Tibial artery (tissue), 4 donors: ENCODE results near the gene LAD1.

Experiments used
- DNase-seq, 2 donors: peaks; one replicate each; pipeline ENCODE4 v3.0.0-alpha.2; 2019
- H3K27ac ChIP-seq, 2 donors: fragments of 200-600 bp; sonication (generic) in 1 of 2; 1 replicate in 1 of 2; 2 replicates in 1 of 2; pipeline ENCODE4 v1.5.1; 2018 to 2019; ENCODE audit warnings: mild to moderate bottlenecking in 1 of 2
- H3K27me3 ChIP-seq, 2 donors: fragments of 200-600 bp; sonication (generic) in 1 of 2; one replicate each; pipeline versions ENCODE4 v1.5.1 to v1.6.0; 2016 to 2019
- H3K36me3 ChIP-seq, 3 donors: fragments of 200-600 bp; sonication (generic) in 2 of 3; one replicate each; pipeline ENCODE4 v1.5.1; 2016 to 2019; ENCODE audit warnings: mild to moderate bottlenecking in 2 of 3
- H3K4me1 ChIP-seq, 4 donors: fragments of 200-600 bp; sonication (generic) in 2 of 4; 1 replicate in 3 of 4; 2 replicates in 1 of 4; pipeline ENCODE4 v1.5.1; 2016 to 2019
- H3K4me3 ChIP-seq, 2 donors: fragments of 200-600 bp; sonication (generic) in 1 of 2; 1 replicate in 1 of 2; 2 replicates in 1 of 2; pipeline ENCODE4 v1.5.1; 2018 to 2019; ENCODE audit warnings: mild to moderate bottlenecking in 2 of 2
- H3K9me3 ChIP-seq, 3 donors: fragments of 200-600 bp; sonication (generic) in 1 of 3; one replicate each; pipeline ENCODE4 v1.5.1; 2016 to 2019
- intact Hi-C: fragments of 100-400 bp; cut with DNase I; formaldehyde crosslinking; loops from one replicate; pipeline ENCODE4 v1.15.0; 2023; ENCODE audit warnings: low total_unique reads
- TF ChIP-seq, protein P1 (sequence below), 2 experiments: fragments of 200-600 bp in 1 of 2; fragments of 450-650 bp in 1 of 2; IDR thresholded peaks; one replicate each; pipeline ENCODE4 v1.5.1; 2017 to 2019; ENCODE audit warnings: antibody characterized with exemption in 2 of 2, mild to moderate bottlenecking in 1 of 2, moderate library complexity in 1 of 2

LAD1 gene

DNA sequence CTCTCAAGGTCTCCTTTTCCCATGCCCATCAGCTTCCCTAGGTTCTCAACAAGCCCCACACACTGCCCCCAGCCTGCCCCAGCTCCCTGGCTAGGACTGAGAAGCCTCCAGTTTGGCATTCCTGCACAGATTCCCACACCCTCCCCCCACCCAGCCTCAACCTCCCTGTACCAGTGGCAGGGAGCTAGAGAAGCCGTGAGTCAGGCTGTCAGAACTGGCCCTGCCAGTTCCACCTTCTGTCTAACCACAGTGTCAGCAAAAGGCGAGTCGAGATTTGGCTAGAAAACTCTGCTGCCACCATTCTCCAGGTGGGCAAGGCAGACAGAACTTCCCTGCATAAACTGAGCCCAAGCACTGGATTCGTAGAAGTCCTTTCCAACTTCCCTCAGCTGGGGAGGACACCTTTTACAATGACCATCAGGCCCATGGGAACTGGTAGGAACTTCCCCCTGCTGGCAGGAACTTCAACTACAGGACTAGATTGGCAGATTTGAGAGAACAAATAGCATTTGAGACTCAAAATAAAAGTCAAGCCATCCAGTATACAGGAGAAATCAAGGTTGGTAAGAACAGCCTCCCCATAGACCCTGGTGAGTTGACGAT lies 52.7 kb downstream of the LAD1 start:
- no peak for DNase-seq
- peaks cover 0 to 33% of the 10 kb centered on the region in 2 donors for H3K27me3 ChIP-seq
- intact Hi-C loops = no loop called here
- no peaks in the 10 kb centered on the region for H3K36me3 ChIP-seq
- no peaks in the 10 kb centered on the region for H3K4me1 ChIP-seq
- TF ChIP-seq, protein P1, sequence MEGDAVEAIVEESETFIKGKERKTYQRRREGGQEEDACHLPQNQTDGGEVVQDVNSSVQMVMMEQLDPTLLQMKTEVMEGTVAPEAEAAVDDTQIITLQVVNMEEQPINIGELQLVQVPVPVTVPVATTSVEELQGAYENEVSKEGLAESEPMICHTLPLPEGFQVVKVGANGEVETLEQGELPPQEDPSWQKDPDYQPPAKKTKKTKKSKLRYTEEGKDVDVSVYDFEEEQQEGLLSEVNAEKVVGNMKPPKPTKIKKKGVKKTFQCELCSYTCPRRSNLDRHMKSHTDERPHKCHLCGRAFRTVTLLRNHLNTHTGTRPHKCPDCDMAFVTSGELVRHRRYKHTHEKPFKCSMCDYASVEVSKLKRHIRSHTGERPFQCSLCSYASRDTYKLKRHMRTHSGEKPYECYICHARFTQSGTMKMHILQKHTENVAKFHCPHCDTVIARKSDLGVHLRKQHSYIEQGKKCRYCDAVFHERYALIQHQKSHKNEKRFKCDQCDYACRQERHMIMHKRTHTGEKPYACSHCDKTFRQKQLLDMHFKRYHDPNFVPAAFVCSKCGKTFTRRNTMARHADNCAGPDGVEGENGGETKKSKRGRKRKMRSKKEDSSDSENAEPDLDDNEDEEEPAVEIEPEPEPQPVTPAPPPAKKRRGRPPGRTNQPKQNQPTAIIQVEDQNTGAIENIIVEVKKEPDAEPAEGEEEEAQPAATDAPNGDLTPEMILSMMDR (IDR thresholded peaks at IDR 0.05) = peak; percentile 35 to 37
- no peaks in the 10 kb centered on the region for H3K9me3 ChIP-seq
- H3K4me3 ChIP-seq = no peak overlapping the region
- H3K27ac ChIP-seq = no peak overlapping the region

DNA sequence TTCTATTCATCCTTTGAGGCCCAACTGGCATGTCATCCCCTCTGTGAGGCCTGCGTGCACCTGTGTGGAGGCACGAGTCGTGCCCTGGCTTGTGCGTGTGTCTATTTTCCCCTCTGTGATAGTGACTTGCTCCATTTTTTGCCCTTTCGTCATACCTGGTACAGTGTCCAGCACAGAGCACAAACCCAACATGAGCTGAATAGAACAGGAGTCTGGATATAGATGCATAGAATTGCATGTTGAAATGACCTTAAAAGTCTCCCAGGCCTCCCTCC lies 54.1 kb downstream of the LAD1 start:
- intact Hi-C loops = no loop called here
- Histone ChIP-seq H3K27me3 (peaks cover 0 to 33% of the 10 kb centered on the region in 2 donors), H3K4me3 (no peak overlapping the region), H3K9me3 (no peaks in the 10 kb centered on the region), H3K36me3 (no peaks in the 10 kb centered on the region), H3K27ac (no peak overlapping the region), H3K4me1 (no peaks in the 10 kb centered on the region)
- TF ChIP-seq, protein P1 (IDR thresholded peaks at IDR 0.05) = no peak
- DNase-seq = no peak

DNA sequence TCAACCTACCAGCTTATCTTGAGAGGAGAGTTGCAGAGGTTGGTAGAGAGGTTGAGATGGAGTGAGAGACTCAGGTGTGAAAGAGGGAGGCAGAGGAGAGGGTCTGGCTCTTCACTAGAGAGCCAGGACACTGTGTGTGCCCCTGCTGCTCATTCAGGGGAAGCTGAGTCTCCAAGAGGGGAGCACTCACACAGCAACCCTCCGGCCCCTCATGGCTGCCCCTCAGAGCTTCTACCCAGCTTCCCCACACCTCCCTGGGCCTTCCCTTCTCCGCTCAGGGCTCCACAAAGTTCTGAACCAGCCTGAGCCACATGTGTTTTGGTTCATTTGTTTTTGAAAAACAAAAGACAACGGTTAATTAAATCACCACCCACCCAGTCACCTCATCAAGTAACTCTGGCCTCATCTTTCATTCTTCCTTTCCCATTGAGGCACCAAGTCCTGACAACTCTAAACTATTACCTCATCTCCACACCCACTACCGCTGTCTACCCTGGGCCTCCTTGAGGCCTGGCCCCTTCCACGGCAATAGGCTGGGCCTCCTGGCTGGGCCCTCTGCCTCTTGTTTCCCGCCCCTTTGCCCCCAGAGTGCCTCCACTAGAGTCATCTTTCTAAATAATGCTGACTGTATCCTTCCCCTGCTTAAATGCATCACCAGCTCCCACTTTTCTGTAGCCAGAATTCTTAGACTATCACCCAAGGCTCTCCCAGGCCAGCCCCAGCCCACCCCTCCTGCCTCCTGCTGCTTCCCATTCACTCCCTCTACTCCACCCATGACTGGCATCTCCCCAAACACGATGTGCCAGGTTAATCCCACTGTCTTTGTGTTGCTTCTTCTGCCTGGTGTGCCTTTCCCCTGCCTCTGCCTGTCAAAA lies 54.7 kb downstream of the LAD1 start:
- Histone ChIP-seq H3K27me3 (peaks cover 0 to 33% of the 10 kb centered on the region in 2 donors), H3K4me1 (no peaks in the 10 kb centered on the region), H3K9me3 (no peaks in the 10 kb centered on the region), H3K4me3 (no peak overlapping the region), H3K36me3 (no peaks in the 10 kb centered on the region), H3K27ac (no peak overlapping the region)
- TF ChIP-seq, protein P1 (IDR thresholded peaks at IDR 0.05) = no peak
- intact Hi-C loops = no loop called here
- no peak for DNase-seq

DNA sequence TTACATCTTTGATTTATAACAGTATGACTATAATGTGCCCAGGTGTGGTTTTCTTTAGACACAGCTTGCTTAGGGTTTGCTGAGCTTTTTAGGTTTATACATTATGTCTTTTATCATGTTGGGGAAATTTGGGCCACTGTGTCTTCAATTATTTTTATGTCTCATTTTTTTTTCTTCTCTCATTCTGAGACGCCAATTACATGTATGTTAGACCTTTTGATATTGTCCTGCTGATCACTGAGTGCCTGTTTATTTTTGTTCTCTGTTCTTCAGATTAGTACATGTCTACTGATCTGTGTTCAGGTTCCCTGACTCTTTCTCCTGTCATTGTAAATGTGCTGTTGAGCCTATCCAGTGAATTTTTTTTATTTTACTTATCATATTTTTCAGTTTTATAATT lies 57.7 kb downstream of the LAD1 start:
- intact Hi-C loops = no loop called here
- Histone ChIP-seq H3K4me1 (no peaks in the 10 kb centered on the region), H3K9me3 (no peaks in the 10 kb centered on the region), H3K36me3 (no peaks in the 10 kb centered on the region), H3K4me3 (no peak overlapping the region), H3K27ac (no peak overlapping the region), H3K27me3 (peaks cover 0 to 16% of the 10 kb centered on the region in 2 donors)
- DNase-seq = no peak
- TF ChIP-seq, protein P1 (IDR thresholded peaks at IDR 0.05) = no peak

DNA sequence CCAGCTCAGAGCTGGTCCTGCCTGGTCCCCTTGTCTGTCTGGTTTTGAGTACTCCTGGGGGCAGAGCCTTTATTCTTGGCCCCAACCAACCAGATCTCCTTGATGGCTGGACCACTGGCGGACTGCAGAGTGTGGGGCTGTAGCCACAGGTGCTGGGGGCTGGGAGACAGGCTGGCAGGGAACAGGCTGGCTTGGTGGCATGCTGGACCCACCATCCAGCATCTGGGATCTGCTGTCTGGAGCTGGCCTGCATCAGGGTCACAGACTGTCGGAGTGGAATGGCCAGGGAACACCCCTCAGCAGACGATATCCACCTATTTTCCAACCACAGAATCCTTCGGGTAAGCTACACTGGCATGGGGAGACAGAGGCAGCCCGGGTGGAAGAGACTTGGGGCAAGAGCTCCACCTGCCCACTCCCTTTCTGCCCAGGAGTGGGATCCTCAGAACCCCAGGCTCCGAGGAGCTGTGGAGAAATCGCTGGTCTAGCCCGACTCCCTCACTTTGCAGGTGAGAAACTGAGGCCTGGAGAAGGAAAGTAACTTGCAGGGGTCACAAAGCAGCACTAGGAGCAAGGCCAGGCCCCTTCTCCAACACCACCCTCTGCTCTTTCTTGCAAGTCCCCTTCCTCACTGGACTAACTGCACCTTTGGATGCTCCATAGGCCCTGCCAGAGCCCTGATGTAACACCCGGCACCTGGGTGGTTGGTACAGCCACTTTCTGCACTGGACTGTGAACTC lies 62.2 kb downstream of the LAD1 start:
- no peaks in the 10 kb centered on the region for H3K27me3 ChIP-seq
- intact Hi-C loops = no loop called here
- H3K36me3 ChIP-seq = no peaks in the 10 kb centered on the region
- no peaks in the 10 kb centered on the region for H3K4me1 ChIP-seq
- TF ChIP-seq, protein P1 (IDR thresholded peaks at IDR 0.05) = no peak
- no peak overlapping the region for H3K27ac ChIP-seq
- H3K4me3 ChIP-seq = no peak overlapping the region
- H3K9me3 ChIP-seq = no peaks in the 10 kb centered on the region
- no peak for DNase-seq
